ENCODE data around the gene TIPRL.

TIPRL gene

GRCh38 chr1:168243636-168244212 lies 65.0 kb downstream of the TIPRL start:
- TF ChIP-seq GATA2 (IDR thresholded peaks at IDR 0.05; ENCODE audit: low read depth, low read length): no peak
- TF ChIP-seq GATA3 (IDR thresholded peaks at IDR 0.05; ENCODE audit: low read depth, low read length): no peak

GRCh38 chr1:168245042-168245441 lies 66.3 kb downstream of the TIPRL start:
- TF ChIP-seq GATA3 (IDR thresholded peaks at IDR 0.05; ENCODE audit: low read depth, low read length): no peak
- no peak for TF ChIP-seq GATA2 (IDR thresholded peaks at IDR 0.05; ENCODE audit: low read depth, low read length)

GRCh38 chr1:168246506-168246905 lies 67.7 kb downstream of the TIPRL start:
- no peak for TF ChIP-seq GATA3 (IDR thresholded peaks at IDR 0.05; ENCODE audit: low read depth, low read length)

Data from SH-SY5Y (cell line).